BJ (cell line): ENCODE data around the gene ECE1. TPM values are rescaled to one million over a fixed set of nuclear protein-coding genes. Genes with fewer than 3 reads are reported as not detected.

Source experiments
- CTCF ChIA-PET: fragments of 350-600 bp; formaldehyde crosslinking; extraction: SDS; loops from one replicate; lab custom pipeline; 2021; ENCODE audit warnings: antibody characterized with exemption, inconsistent platforms; lab: Yijun Ruan, JAX
- POLR2A ChIA-PET: fragments of 300-600 bp; sonication (Branson Sonifier 250); formaldehyde crosslinking; extraction: SDS; loops from one replicate; lab custom pipeline; 2021; ENCODE audit warnings: antibody characterized with exemption; lab: Charles Lee
- DNase-seq: peaks from one replicate; pipeline ENCODE4 v3.0.0-alpha.2; 2011; ENCODE audit warnings: low read depth
- H3K27me3 ChIP-seq: 2 replicates; pipeline ENCODE4 v1.6.0; 2011; ENCODE audit warnings: low read length; ENCODE audit not compliant: control insufficient read depth, insufficient read depth
- H3K36me3 ChIP-seq: 2 replicates; pipeline ENCODE4 v1.5.1; 2011; ENCODE audit warnings: low read length; ENCODE audit not compliant: control insufficient read depth, insufficient read depth
- H3K4me3 ChIP-seq: 2 replicates; pipeline ENCODE4 v1.5.1; 2011; ENCODE audit warnings: low read depth, mild to moderate bottlenecking, control low read depth, low read length
- CTCF ChIP-seq: IDR thresholded peaks from 2 replicates; pipeline ENCODE4 v1.5.1; 2011; ENCODE audit warnings: low read depth, mild to moderate bottlenecking, control low read depth, inconsistent platforms, low read length, moderate library complexity; ENCODE audit not compliant: insufficient read depth
- polyA plus RNA-seq: library from polyadenylated mRNA; depleted of rRNA; stranded (reverse); fragments of >200 nt; gene quantifications from 2 replicates; pipeline ENCODE4 v1.2.3, GENCODE V29; 2011

The ECE1 gene
- polyA plus RNA-seq, 1 experiment, result 150 TPM

GRCh38 chr1:21261551-21262292 is 28.5 kb downstream of the ECE1 start:
- POLR2A ChIA-PET, result interaction anchor here (0.6 to 0.9 kb wide), 2 partner anchors 18 to 64 kb away, joined by 3 to 5 read pairs; no protein-coding TSS in a partner anchor
- peak; percentile 88 for DNase-seq
- CTCF ChIA-PET, result interaction anchor here (0.7 to 2.7 kb wide), 13 partner anchors 9 to 229 kb away, joined by 3 to 20 read pairs (median 4); no protein-coding TSS in a partner anchor
- no peak for TF ChIP-seq CTCF
- Histone ChIP-seq H3K36me3 (peaks cover 36% of the 10 kb centered on the region), H3K4me3 (no peak overlapping the region), H3K27me3 (no peaks in the 10 kb centered on the region)

- H3K27me3 ChIP-seq, result no peaks in the 10 kb centered on the region
- no peak for TF ChIP-seq CTCF
- no peak for DNase-seq
- CTCF ChIA-PET, result interaction anchor here (0.6 to 2.7 kb wide), 8 partner anchors 10 to 334 kb away, joined by 3 to 20 read pairs (median 5); no protein-coding TSS in a partner anchor
- POLR2A ChIA-PET, result no interaction called here
- peaks cover 39% of the 10 kb centered on the region for H3K36me3 ChIP-seq
- no peak overlapping the region for H3K4me3 ChIP-seq
These were observed 29.7 kb downstream of the ECE1 start for GRCh38 chr1:21260405-21261125.

GRCh38 chr1:21259316-21260076 is 30.8 kb downstream of the ECE1 start:
- Histone ChIP-seq H3K4me3 (no peak overlapping the region), H3K36me3 (peaks cover 45% of the 10 kb centered on the region), H3K27me3 (no peaks in the 10 kb centered on the region)
- no peak for TF ChIP-seq CTCF
- POLR2A ChIA-PET, result no interaction called here
- DNase-seq, result no peak
- CTCF ChIA-PET, result interaction anchor here (1.0 to 1.4 kb wide), 2 partner anchors 16 to 109 kb away, joined by 3 to 5 read pairs; no protein-coding TSS in a partner anchor

GRCh38 chr1:21258331-21259134 is 31.7 kb downstream of the ECE1 start:
- TF ChIP-seq CTCF, result no peak
- H3K36me3 ChIP-seq, result peaks cover 47% of the 10 kb centered on the region
- ChIA-PET POLR2A (no interaction called here), CTCF (interaction anchor here (1.0 to 8.5 kb wide), 4 partner anchors 10 to 110 kb away, joined by 3 to 178 read pairs (median 54); no protein-coding TSS in a partner anchor)
- DNase-seq, result no peak
- H3K27me3 ChIP-seq, result no peaks in the 10 kb centered on the region
- no peak overlapping the region for H3K4me3 ChIP-seq
